DMS 273 treated with DMSO at 0.1 percent for 48 hours (cell line): ENCODE data around the gene PTPRJ.

Source experiments
- DNase-seq: peaks from one replicate; lab custom pipeline; 2025; lab: John Stamatoyannopoulos, UW

Gene PTPRJ

DNA sequence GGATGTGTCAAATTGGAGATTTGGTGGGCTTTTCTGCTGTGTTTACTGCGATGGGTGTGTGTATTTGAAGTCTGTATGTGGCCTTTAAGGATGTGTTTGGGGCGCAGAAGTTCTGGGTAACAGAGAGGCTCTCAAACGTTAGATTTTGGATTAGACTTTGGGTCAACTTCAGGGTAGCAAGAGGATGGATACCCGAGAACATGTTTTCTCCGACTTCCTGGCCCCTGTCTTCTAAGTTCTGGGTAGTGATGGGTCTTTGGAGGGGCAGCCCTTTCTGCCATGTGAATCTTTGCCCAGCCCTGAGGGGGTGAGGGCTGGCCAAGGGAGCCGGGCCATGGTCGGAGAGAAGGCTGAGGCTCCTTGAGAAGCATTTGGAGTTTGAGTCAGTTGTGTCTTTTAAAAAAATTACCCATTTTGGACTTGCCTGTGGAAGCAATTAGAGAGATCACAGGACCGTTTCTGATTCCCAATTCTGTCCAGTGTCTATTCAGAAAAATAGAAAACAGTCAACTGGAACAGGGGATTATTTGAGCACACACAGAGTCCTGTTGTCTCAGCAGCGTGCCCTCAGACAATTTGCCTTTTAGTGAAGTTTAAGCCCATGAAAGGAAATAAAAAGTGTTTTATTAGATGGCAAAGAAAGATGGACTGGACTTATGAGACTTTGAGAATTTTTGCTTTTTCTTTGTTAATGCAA, 114.4 kb downstream of the PTPRJ start:
- DNase-seq: no peak

DNA sequence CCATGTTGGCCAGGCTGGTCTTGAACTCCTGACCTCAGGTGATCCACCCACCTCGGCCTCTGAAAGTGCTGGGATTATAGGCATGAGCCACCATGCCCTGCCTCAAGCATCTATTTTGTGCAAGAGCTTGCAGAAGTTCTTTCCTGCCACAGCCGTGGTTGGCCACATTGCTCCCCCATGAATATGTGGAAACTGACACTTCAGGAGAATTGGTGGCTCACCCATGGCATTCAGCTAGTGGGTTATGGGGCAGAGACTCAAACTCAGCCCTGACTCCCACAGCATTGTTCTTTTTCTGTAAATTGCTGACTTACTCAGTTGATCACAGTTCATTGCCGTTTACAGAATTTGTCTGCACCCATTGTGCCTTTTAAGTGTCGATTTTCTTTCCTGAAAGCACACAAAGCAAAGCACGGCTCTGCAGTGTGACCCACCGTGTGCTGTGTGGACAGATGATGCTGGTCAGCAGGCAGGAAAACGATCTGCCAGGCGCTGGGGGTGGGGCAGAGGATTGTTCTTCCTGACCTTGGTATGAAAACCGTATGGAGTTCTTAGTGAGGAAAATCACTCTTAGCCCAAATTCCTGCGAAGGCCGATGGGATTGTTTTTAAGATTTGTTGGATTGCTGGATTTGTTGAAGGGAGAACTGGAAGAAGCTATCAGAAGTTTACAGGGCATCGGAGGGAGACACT, 115.6 kb downstream of the PTPRJ start:
- no peak for DNase-seq

DNA sequence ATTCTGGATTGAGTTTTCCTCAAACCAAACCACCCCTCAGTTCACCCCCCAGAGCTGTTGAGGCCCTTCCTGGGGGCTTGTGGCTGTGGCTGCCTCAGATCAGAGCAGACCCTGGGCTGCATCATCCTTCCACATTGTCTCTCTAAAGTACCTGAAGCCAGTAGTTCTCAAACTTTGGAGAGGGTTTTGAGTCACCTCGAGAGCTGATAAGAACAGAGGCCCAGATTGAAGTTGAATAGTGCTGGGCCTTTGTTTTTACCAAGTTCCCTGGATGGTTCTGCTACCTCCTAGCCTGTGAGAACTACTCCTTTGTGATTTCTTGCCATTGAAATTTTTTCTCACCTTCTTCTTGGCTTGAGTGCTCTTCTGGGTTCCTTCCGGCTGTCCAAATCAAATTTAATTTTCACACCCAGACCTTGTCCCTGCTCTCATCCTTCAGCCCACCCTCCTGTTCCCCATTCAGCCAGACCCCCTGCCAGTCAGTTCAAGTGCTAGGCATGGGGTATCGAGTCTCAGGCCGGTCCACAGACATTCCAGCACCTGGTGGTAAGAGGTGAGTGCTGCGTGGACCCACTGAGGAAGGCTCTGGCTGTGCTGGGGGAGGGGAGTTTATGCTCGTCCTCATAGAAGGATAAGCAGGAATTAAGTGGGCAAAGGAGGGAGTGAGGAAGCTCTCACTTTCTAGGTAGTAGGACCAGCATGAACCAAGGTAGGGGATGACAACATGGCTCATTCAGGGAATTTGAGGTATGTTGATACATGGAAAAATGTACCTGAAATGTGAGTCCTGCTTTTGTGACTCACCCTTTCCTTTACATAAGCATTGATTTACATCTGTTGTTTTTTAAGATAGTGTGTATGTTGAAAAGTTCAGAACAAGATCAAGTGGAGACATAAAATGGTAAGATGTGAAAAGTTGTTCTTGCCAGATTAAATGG, 116.5 kb downstream of the PTPRJ start:
- no peak for DNase-seq

DNA sequence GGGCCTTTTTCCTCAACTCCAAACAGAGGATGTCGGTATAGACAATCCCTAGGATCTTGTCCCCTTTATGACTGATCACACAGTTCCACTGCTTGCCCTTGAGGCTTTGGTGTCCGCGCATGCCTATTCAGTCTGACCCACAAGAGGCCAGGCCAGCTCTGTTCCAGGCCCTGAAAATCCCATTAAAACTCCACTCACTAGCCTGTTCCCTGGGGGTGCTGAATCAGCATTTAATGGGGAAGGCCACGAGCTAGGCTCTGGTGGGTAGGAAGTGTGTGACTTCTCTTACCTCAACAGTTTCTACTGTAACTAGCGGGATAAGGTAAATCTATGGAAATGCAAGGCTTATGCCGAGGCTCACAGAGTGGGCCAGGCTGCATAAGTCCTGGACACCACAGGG, 117.7 kb downstream of the PTPRJ start:
- no peak for DNase-seq

DNA sequence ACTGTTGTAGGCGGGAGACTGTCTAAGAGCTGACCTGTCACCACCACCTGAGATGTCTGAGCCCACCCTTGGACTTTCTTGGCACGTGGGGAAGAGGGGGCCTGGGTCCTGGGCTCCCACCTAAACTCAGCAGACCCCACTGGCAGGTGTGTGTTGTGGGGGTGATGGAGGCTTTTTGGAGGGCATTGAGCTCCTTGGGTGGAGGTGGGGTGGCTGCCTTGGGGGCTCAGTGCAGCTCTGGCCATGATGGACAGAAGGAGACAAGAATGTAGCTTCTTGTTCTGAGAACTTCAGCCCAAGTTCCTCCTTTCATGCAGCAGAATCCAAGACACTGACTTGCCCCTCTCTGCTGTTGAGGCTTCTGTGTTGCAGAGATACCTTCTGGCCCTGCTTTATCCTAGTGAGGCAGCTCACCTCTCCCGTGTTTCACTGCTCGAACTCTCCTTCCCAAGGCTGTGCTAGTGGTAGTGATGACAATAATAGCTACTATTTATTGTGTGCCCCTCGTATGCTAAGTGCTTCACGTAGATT, 119.6 kb downstream of the PTPRJ start:
- DNase-seq: no peak

DNA sequence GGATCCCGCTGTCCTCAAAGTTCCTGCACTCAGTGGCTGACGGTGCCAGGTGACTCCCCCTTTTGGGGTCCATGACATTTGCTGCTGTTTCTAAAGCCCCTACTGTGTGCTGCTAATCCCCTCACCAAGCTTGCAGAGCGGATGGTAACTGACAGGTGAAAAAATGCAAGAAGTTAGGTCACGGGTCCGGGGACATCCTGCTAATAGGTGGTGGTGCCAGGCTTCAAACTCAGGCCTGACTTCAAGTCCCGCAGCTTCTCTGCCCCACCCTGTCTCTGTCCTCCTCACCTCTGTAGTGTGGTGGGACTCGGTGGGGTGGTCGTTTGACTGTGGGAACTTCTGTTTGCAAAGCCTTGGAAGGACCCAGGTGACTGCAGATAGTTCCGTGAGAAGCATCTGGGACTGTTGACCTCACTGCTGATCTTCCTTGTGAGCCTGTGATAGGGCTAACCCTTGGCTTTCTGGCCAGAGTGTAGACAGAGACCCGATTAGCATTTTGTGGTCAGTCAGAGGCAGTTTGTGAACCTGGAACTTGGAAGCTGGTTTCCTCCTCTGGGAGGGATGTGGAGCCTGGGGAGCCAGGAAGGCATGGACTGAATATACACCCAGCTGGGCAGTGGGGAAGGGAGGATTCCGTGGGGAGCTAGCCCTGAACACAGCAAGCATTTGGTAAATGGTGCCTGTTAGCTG, 120.8 kb downstream of the PTPRJ start:
- DNase-seq: no peak

DNA sequence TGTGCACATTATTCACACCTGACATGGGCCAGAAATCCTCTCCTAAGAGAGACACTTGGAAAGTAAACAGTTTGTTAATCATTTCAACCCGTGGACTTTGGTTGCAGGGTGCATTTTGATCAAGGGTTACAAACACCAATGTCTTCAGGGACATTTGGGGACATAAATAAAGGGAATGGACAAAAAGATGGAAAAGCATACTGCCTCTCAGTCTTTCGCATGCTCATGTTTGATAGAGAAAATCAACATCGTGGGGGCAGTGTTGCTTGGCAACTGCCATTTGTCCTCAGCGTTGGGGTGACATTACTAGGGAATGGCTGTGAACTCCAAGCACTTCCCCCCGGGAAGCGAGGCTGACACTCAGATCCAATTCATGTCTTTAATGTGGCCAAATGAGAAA, 121.6 kb downstream of the PTPRJ start:
- DNase-seq: no peak

DNA sequence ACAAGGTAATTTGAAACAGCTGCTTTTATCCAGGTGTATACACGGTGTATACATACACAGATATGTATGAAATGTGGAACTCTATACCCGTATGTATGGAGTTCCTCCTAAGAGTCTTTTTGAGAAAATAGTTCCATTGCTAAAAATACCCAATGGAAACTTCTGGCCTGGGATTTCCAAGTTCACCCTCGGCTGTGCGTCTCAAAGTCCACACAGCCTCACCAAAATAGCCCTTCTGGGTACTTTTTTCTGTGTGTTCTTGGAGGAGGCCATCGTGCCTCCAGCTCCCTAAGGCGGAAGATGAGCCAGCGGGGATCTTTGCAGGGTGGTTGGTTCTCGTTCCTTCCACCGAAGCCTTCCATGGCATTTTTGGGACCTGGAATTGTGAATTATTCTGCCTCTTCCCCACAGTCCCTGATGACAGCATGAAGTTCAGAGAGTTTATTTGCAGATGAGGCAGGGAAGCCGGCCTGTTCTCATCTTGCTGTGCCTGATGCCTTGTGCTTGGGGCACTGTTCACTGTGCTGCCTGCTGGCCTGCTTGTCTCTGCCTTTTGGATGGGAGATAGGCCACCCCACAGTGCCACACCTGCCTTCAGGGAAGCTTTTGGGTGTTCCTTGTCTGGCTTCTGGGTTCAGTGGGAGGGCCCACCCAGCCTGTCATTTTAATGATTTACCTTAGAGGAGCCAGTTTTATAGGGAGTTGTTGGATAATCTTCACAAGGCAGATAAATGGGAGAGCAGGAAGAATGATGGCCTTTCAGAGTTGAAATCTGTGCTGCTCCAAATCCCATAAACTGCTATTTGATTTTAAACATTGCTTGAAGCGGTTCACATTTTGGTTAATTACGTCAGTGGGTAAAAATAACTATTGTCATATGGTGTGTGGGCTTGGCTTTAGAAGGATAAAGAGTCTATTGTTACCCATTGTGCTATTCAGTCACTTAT, 123.5 kb downstream of the PTPRJ start:
- no peak for DNase-seq

DNA sequence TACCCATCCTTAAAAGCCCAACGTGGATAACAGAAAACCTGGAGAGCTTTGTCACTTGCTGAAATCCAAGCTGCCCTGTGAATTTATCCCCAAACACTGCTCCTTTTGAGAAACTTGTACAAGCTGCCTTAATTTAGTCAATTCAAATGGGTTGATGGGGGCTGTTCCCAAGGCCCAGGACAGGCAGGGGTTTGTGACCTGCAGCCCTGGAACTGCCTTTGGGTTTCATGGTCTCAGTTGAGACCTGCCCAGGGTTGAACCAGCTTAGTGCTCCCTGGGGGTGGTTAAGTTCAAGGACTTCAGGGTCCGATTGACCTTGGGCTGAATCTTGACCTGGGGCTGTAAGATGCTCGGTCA, 124.2 kb downstream of the PTPRJ start:
- no peak for DNase-seq

DNA sequence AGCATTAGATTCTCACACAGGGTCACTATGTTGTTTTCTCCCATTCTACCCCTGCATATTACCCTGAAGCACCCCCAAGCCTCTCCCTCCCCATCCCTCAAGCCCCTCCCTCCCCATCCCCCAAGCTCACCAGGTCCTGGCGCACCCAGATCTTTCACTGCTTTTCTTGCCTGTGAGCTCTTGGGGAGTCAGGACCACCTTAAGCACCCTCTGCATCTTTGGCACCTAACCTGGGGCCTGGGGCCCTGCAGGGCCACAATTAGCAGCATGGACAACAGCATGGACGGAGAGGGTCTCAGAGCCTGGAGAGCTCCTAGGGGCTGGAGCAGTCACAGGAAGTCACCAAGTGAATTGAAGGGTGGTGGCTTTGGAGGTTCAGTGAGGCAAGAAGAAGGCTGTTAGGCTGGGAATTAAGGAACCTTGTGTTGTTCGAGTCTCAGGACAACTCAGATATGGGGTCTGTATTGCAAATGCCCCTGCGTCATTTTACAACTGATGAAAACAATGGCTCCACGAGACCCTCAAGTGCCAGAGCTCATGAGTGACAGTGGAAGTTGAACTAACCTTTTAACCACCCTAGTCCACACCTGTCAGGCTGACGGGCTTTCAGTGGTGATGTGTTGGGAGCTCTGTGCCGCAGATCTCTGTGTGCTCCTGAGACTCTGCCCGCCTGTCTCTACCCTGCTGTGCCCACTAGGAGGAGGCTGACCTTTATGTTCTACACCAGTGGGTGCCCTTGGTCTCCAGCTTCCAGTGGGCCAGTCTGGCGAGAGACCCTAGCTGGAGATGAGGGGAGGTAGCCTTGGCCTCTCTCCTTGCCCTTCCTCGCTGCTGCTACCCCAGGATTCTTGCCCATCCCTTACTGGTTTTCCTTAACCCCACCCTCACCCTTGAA, 125.0 kb downstream of the PTPRJ start:
- no peak for DNase-seq

DNA sequence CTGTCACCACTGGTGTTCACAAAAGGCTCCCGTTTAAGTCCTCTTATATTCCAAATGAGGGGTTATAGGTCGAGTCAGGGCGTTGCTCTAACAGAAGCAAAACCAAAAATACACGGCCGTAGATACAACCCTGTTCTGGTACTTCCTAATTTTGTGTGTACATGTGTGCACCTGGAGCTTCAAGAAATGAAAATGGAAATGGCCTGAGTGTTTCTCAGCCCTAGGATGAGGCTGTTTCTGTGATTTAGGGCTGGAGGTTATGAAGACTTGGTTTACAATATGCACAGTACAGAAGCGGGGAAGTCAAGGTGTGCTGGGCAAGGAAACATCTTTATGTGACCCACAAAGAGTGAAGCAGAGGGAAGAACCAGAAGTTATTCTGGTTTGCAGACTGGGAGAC, 125.8 kb downstream of the PTPRJ start:
- no peak for DNase-seq

DNA sequence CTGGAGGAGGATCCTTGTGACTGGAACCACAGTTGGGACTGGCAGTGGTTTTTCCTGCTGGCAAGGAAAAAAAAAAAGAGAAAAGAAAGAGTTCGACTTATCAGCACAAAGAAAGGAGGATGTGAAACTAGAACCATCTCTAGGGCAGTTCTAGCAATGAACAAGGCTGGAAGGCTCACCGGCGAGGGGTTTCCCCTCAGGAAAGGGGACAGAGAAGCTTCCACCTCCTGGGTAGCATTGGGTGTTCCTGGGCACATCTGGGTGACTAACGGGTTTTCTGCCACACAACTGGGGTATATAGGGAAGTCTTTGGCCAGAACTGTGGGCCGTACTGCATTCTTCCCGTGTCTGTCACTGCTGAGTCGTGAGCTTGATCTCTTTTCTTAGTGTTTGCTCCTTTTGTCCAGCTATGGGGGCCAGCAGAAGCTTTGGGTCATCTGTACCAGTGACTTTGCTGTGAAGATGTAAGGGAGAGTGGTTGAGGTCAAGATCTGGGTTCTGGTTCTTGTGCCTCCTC, 126.9 kb downstream of the PTPRJ start:
- no peak for DNase-seq

DNA sequence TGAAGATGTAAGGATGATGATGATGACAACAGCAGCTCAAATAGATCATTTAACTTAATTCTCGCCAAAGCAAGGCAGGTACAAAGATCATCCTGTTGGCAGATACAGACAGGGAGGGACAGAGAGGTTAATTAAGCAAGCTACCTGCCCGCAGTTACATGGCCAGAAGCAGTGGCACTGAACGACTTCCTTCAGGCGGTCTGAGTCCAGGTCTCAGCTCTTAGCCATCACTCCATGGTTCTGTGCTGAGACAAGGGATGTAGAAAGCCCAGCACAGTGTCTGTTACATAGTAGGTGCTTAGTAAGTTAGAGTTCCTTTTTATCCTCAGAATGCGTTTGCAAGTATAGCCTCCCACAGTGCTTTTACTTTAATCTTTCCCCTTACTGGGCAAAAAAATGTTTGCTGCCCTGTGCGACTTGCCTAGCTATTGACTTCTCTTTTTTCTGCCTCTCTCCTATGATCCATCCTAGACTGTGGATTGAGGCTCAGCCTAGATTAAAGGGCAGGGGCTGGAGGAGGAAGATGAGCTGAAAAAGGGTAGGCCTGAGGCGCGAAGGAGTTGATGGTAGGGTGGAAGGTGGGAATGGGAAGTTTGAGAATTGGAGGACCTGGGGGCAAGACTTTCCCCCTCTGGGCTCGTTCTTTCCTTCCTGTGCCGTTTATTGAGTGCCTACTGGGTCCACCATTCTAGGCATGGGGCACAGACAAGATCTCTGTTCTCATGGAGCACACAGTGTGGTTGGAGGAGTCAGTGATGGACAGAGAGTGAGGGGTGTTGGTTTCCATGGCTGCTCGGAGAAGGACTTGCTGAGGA, 128.1 kb downstream of the PTPRJ start:
- no peak for DNase-seq

DNA sequence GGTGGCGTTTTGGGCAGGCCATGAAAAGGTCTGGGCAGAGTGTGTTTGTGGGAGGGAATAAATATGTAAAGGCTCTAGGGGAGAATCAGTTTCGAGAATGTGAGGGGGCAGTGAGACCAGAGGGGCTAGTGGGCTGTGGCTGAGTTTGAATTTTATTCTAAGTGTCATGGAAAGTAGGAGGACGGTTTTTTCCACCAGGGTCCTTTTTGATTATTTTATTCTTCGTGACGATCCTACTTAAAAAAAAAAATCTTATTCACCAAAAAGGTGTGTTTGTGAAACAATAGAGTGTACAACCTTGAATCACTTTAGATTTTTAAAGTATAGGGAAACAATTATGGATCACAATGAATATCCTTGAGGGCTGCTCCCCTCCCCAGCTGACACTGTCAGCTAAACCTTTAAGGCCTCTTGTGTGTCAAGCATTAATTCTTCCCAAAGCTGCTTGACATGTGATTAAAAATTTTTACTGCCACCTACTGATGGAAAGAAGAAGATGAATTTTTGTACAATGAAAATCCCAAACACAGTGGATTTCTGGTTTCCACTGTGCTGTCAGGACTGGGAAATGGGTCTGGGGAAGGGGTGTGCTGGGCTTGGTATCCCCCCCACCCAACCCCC, 128.8 kb downstream of the PTPRJ start:
- DNase-seq: peak; percentile 9

DNA sequence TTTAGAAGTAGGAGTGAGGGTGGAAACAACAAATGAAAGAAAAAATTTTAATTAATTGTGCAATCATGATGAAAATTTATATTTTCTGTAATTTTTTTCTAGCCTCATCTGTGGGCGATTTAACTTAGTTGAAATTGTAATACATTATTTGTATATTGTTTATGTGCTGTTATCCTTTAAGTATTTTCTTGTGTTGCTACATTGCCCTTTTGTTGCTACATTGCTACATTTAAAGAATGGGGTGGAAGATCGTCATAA, 130.1 kb downstream of the PTPRJ start:
- DNase-seq: no peak

DNA sequence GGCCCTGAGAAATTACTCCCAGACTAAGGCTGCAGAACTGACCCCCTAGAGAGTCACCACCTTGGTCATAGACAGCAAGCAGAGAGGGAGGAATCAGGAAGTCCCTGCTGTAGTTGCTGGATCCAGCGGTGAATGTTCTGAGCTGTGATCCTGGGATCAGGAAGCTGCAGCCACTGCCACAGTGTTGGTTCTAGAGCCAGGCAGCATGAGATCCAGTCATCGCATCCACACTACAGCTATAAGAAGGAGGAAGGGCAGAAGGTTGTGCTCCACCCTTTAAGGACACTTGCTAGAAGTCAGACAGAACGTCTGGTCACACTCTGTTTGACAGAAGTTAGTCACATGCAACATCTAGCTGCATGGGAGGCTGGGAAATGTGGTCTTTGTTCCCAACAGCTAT, 131.5 kb downstream of the PTPRJ start:
- DNase-seq: no peak

DNA sequence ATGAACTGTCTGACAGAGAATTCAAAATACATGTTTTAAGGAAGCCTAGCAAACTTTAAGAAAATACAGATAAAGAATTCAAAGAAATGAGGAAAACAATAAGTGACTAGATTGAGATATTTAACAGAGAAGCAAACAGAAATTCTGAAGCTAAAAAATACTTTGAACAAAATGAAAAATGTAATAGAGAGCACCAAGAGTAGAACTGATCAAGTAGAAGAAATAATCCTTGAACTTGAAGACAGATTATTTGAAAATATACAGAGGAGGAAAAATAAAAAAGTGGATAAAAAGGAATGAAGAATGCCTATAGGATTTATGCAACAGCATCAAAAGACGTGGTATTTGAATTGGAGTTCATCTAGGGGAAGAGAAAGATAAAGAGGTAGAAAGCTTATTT, 134.4 kb downstream of the PTPRJ start:
- no peak for DNase-seq

DNA sequence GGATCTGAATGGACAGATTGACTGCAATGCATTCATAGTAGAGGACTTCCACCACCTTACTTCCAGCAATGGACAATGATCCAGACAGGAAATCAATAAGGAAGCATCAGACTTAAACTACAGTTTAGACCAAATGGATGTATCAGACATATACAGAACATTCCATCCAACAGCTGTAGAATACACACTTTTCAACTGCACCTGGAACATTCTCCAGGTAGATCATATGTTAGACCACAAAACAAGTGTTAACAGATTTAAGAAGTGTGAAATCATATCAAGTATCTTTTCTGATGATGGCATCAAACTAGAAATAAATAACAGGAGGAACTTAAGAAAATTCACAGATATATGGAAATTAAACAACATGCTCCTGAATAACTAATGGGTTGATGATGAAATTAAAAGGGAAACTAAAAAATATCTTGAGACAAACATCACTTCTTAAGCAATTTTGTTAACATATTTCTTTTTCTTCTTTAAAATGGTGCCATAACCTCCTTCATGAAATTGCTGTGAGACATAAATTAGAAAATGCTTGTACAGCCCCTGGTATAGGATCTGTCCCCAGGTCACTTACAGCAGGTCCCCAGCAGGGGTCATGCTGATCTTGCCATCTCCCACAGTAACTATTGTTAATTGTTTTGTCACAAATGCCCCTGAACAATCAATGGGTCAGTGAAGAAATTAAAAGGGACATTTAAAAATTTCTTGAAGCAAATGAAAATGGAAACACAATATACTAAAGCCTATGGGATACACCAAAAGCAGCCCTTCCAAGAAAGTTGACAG, 136.3 kb downstream of the PTPRJ start:
- no peak for DNase-seq
